Activated CD4-positive, alpha-beta memory T cell treated with anti-CD3 and anti-CD28 coated beads for 36 hours (primary cell): ENCODE data around the gene HOXC10. TPM values are rescaled to one million over a fixed set of nuclear protein-coding genes. Genes with fewer than 3 reads are reported as not detected.
A peak's percentile ranks its signal among the peaks of the same experiment; 100 is the strongest.

ENCODE experiments used
- CTCF ChIA-PET: fragments of 350-600 bp; sonication (Branson Sonifier 250); formaldehyde crosslinking; loops from one replicate; lab custom pipeline; 2021; ENCODE audit warnings: antibody characterized with exemption, inconsistent platforms; lab: Charles Lee
- POLR2A ChIA-PET: fragments of 350-600 bp; sonication (Branson Sonifier 250); formaldehyde crosslinking; loops from one replicate; lab custom pipeline; 2021; ENCODE audit warnings: antibody characterized with exemption; lab: Charles Lee
- DNase-seq: peaks from one replicate; pipeline ENCODE4 v3.0.0-alpha.2; 2020
- H3K27ac Mint-ChIP-seq: one replicate; pipeline ENCODE4 v1.8.0; 2021; ENCODE audit warnings: mixed read lengths
- H3K27me3 Mint-ChIP-seq: one replicate; pipeline ENCODE4 v1.8.0; 2021; ENCODE audit warnings: mixed read lengths
- H3K36me3 Mint-ChIP-seq: one replicate; pipeline ENCODE4 v1.8.0; 2021; ENCODE audit warnings: mixed read lengths
- H3K4me1 Mint-ChIP-seq: one replicate; pipeline ENCODE4 v1.8.0; 2021; ENCODE audit warnings: low read depth, mixed read lengths
- H3K4me3 Mint-ChIP-seq: one replicate; pipeline ENCODE4 v1.8.0; 2021; ENCODE audit warnings: mild to moderate bottlenecking, mixed read lengths
- H3K9me3 Mint-ChIP-seq: one replicate; pipeline ENCODE4 v1.8.0; 2021; ENCODE audit warnings: mixed read lengths
- intact Hi-C: fragments of 100-400 bp; cut with micrococcal nuclease; formaldehyde crosslinking; loops from one replicate; pipeline ENCODE4 v1.15.1; 2023
- total RNA-seq, 2 experiments: library from RNA; stranded (reverse); gene quantifications; one replicate each; pipeline ENCODE4 v1.2.3, GENCODE V29; 2021

Gene HOXC10
- total RNA-seq, 2 experiments from 2014 or later = not detected

GRCh38 chr12:53952871-53953734 lies 31.8 kb upstream of the HOXC10 start:
- peak overlapping the region; percentile 25 for H3K4me3 Mint-ChIP-seq
- CTCF ChIA-PET = interaction anchor here (1.4 kb wide), 1 partner anchor 32 kb away, joined by 4 read pairs; the partner anchor contains the start of gene HOXC10

DNA sequence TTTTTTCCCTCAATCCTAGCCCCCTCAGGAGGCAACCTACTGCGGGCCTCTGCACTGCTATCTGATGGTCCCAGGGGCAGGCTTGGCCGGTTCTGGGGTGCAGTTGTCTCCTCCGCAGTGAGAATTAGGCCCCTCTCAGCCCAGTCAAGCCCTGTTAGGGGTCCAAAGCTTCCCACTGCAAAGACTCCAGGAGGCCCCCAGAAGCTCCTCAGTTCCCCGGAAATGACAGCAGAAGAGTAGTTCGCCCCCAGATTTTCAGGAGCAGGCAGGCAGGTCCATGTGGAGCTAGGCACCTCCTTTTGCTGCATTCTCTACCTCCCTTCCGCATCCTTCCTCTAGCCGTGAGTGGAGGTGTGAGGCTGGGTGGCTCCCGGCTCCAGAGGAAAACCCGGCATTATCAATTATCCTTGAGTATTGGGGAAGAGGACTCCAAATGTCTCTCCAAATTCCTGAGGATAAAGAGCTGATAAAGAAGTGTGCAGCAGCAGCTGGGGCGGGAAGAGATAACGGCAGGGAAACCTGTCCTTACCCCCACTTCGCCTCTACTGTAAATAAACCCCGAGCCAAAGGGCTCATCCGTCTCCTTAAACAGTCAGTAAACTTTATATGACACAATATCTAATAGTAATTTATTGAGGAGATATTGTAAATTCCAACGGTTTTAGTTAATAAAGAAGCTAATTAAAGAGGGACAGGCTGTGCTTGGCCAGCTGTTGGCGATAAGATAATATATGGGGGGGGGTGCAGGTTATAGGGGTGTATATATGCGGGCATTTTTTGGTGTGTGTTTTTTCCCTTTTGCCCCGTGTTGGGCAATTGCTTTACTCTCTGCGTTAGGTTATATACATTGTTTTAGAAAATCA lies 30.9 kb upstream of the HOXC10 start:
- H3K4me3 Mint-ChIP-seq = peak overlapping the region; percentile 20
- intact Hi-C loops = loop anchor here (5.0 kb wide), 2 partner anchors 33 to 98 kb away; partner anchors contain the start of genes HOXC10 and HOXC4
- peaks cover 86% of the 10 kb centered on the region for H3K27me3 Mint-ChIP-seq
- H3K9me3 Mint-ChIP-seq = no peaks in the 10 kb centered on the region
- no peak for DNase-seq
- ChIA-PET POLR2A (interaction anchor here (0.7 kb wide), 1 partner anchor 9 kb away, joined by 3 read pairs; no protein-coding TSS in a partner anchor), CTCF (interaction anchor here (1.0 kb wide), 1 partner anchor 13 kb away, joined by 3 read pairs; no protein-coding TSS in a partner anchor)
- peaks cover 19% of the 10 kb centered on the region for H3K4me1 Mint-ChIP-seq
- peaks cover 3% of the 10 kb centered on the region for H3K36me3 Mint-ChIP-seq
- peak overlapping the region; percentile 2 for H3K27ac Mint-ChIP-seq

More at GRCh38 chr12:53952871-53953734, 31.8 kb upstream of the HOXC10 start:
- DNase-seq = no peak
- POLR2A ChIA-PET = interaction anchor here (0.7 kb wide), 1 partner anchor 10 kb away, joined by 3 read pairs; no protein-coding TSS in a partner anchor
- peaks cover 19% of the 10 kb centered on the region for H3K4me1 Mint-ChIP-seq
- intact Hi-C loops = loop anchor here (5.0 kb wide), 2 partner anchors 34 to 99 kb away; partner anchors contain the start of genes HOXC10 and HOXC4
- H3K36me3 Mint-ChIP-seq = peaks cover 3% of the 10 kb centered on the region
- H3K27me3 Mint-ChIP-seq = peaks cover 85% of the 10 kb centered on the region
- H3K27ac Mint-ChIP-seq = no peak overlapping the region
- H3K9me3 Mint-ChIP-seq = no peaks in the 10 kb centered on the region

DNA sequence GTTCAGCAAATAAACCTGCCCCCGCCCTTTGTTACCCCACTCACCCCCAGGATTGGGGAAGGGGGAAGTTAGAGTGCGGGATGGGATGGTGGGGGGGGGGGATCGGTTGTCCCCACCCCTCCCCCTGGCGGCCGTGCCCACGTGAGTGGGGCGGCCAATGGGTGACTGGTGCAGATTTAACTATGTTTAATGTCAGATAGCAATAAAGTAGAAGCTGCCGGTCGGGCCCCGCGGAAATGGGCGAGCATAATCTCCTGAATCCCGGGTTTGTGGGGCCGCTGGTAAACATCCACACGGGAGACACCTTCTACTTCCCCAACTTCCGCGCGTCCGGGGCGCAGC lies 30.3 kb upstream of the HOXC10 start, which contains the start of gene HOXC12:
TSS of gene HOXC12 (plus strand) at position 210 of the 342 bp plus-strand sequence. CDS start at position 237, 27 bp downstream.
- POLR2A ChIA-PET = no interaction called here
- Mint-ChIP-seq H3K4me3 (peak within 1 kb of the TSS; percentile 26), H3K4me1 (peaks cover 19% of the 10 kb centered on the region), H3K36me3 (peaks cover 3% of the 10 kb centered on the region), H3K9me3 (no peaks in the 10 kb centered on the region), H3K27ac (peak within 1 kb of the TSS; percentile 2), H3K27me3 (peaks cover 83% of the 10 kb centered on the region)
- DNase-seq = no peak
- CTCF ChIA-PET = interaction anchor here (1.0 kb wide), 1 partner anchor 12 kb away, joined by 3 read pairs; no protein-coding TSS in a partner anchor
- intact Hi-C loops = loop anchor here (5.0 kb wide), 2 partner anchors 33 to 98 kb away; partner anchors contain the start of genes HOXC10 and HOXC4

DNA sequence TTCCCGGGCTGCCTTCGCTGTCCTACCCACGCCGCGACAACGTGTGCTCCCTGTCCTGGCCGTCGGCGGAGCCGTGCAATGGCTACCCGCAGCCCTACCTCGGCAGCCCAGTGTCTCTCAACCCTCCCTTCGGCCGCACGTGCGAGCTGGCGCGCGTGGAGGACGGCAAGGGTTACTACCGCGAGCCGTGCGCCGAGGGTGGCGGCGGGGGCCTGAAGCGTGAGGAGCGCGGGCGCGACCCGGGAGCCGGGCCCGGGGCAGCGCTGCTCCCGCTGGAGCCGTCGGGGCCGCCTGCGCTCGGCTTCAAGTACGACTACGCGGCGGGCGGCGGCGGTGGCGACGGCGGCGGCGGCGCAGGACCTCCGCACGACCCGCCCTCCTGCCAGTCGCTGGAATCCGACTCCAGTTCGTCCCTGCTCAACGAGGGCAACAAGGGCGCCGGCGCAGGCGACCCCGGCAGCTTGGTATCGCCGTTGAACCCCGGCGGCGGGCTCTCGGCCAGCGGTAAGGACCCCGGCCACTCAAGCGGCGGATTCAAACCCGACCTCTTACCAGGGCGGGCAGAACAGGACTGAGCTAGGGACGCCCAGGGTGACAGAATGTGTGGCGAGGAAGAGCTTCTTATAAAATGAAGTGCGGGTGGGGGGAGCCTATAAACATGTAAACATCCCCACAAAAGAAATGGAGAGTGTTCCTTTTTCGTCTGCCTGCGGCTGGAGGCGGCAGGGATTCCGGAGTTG lies 29.7 kb upstream of the HOXC10 start:
- intact Hi-C loops = no loop called here
- Mint-ChIP-seq H3K27me3 (peaks cover 86% of the 10 kb centered on the region), H3K4me1 (peaks cover 19% of the 10 kb centered on the region), H3K27ac (no peak overlapping the region), H3K9me3 (no peaks in the 10 kb centered on the region), H3K4me3 (no peak overlapping the region), H3K36me3 (peaks cover 3% of the 10 kb centered on the region)
- ChIA-PET POLR2A (no interaction called here), CTCF (no interaction called here)
- DNase-seq = no peak

GRCh38 chr12:53955776-53956250 lies 29.1 kb upstream of the HOXC10 start:
- H3K4me3 Mint-ChIP-seq = no peak overlapping the region
- CTCF ChIA-PET = no interaction called here
- no peaks in the 10 kb centered on the region for H3K9me3 Mint-ChIP-seq

GRCh38 chr12:53956251-53956887 lies 28.6 kb upstream of the HOXC10 start:
- peaks cover 20% of the 10 kb centered on the region for H3K4me1 Mint-ChIP-seq
- no peak for DNase-seq
- ChIA-PET POLR2A (no interaction called here), CTCF (no interaction called here)
- intact Hi-C loops = loop anchor here (2.0 kb wide), 1 partner anchor 14 kb away; no protein-coding TSS in a partner anchor
- H3K27me3 Mint-ChIP-seq = peaks cover 80% of the 10 kb centered on the region
- H3K9me3 Mint-ChIP-seq = no peaks in the 10 kb centered on the region
- H3K27ac Mint-ChIP-seq = no peak overlapping the region
- no peak overlapping the region for H3K4me3 Mint-ChIP-seq
- peaks cover 3% of the 10 kb centered on the region for H3K36me3 Mint-ChIP-seq

More at GRCh38 chr12:53955776-53956250, 29.1 kb upstream of the HOXC10 start:
- H3K27ac Mint-ChIP-seq = no peak overlapping the region
- POLR2A ChIA-PET = no interaction called here
- peaks cover 20% of the 10 kb centered on the region for H3K4me1 Mint-ChIP-seq
- H3K27me3 Mint-ChIP-seq = peaks cover 84% of the 10 kb centered on the region
- intact Hi-C loops = loop anchor here (2.0 kb wide), 1 partner anchor 15 kb away; no protein-coding TSS in a partner anchor
- peaks cover 3% of the 10 kb centered on the region for H3K36me3 Mint-ChIP-seq
- no peak for DNase-seq

DNA sequence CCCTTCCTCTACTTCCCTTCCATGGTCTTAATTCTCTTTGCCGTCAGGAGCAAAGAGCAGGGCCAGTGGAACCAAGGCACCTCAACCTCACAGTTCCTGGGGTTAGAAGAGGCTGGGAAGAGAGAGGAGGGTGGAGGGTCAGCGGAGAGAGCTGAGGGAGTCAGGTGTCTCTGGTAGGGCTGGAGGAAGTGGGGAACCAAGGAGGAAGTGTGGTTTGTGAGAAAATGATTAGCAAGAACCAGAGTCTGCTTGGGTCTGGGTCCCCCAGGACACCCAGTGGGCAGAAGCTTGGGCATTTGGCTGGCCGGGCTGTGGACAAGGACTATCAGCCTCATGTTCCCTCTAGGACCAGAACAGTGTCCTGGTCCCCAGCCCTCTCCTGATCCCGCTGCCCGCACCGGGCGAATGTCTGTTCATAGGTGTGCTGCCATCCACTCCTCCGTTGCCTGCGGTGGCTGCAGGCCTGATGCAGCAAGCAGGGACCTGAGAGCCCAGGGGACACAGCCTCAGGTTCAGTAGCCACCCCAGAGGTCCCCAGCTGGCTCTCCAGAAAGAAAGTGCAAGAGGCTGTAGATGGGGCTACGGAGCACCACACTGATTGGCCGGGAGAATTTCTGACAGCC lies 27.9 kb upstream of the HOXC10 start:
- Mint-ChIP-seq H3K4me1 (peaks cover 21% of the 10 kb centered on the region), H3K9me3 (no peaks in the 10 kb centered on the region), H3K27ac (no peak overlapping the region), H3K4me3 (no peak overlapping the region), H3K36me3 (peaks cover 3% of the 10 kb centered on the region), H3K27me3 (peaks cover 79% of the 10 kb centered on the region)
- no peak for DNase-seq
- CTCF ChIA-PET = no interaction called here
- intact Hi-C loops = loop anchor here (2.0 kb wide), 1 partner anchor 14 kb away; no protein-coding TSS in a partner anchor
- POLR2A ChIA-PET = no interaction called here

GRCh38 chr12:53958128-53958527 lies 26.8 kb upstream of the HOXC10 start:
- H3K27me3 Mint-ChIP-seq = peaks cover 77% of the 10 kb centered on the region
- ChIA-PET CTCF (interaction anchor here (1.0 to 1.1 kb wide), 2 partner anchors 49 to 243 kb away, joined by 3 to 4 read pairs; no protein-coding TSS in a partner anchor), POLR2A (no interaction called here)
- intact Hi-C loops = no loop called here
- H3K27ac Mint-ChIP-seq = no peak overlapping the region
- H3K4me3 Mint-ChIP-seq = no peak overlapping the region
- DNase-seq = no peak
- peaks cover 3% of the 10 kb centered on the region for H3K36me3 Mint-ChIP-seq
- peaks cover 20% of the 10 kb centered on the region for H3K4me1 Mint-ChIP-seq
- no peaks in the 10 kb centered on the region for H3K9me3 Mint-ChIP-seq

GRCh38 chr12:53959314-53959713 lies 25.6 kb upstream of the HOXC10 start:
- Mint-ChIP-seq H3K36me3 (no peaks in the 10 kb centered on the region), H3K4me1 (peaks cover 26% of the 10 kb centered on the region), H3K9me3 (no peaks in the 10 kb centered on the region), H3K27me3 (peaks cover 76% of the 10 kb centered on the region), H3K27ac (no peak overlapping the region), H3K4me3 (no peak overlapping the region)
- DNase-seq = no peak
- ChIA-PET POLR2A (no interaction called here), CTCF (interaction anchor here (0.9 to 1.8 kb wide), 4 partner anchors 25 to 202 kb away, joined by 3 to 5 read pairs (median 3); partner anchors contain the start of gene HOXC10)
- intact Hi-C loops = no loop called here
